Measurements from ENCODE around the gene CNTNAP2.

GRCh38 chr7:148135116-148135515, 2018.5 kb downstream of the CNTNAP2 start:
- TF ChIP-seq CTCF (conservative IDR thresholded peaks at IDR 0.05), result no peak
- no peak for TF ChIP-seq ZFX (IDR thresholded peaks at IDR 0.05)

Data from C4-2B (cell line).